Mammary epithelial cell (primary cell): Measurements from ENCODE around the gene PSPH.

Experiments used
- CTCF ChIP-seq, 2 donors: IDR thresholded peaks in 1 of 2; conservative IDR thresholded peaks in 1 of 2; 2 replicates each; pipeline ENCODE4 v1.5.1; 2011 to 2012; ENCODE audit warnings: inconsistent platforms in 2 of 2, low read length in 2 of 2, mild to moderate bottlenecking in 2 of 2, control low read depth in 1 of 2, low read depth in 1 of 2; ENCODE audit not compliant: insufficient read depth in 1 of 2; ENCODE audit errors: extremely low read depth in 1 of 2
- EZH2 ChIP-seq: IDR thresholded peaks from 2 replicates; pipeline ENCODE4 v1.6.1; 2012; ENCODE audit warnings: low read length, inconsistent platforms, borderline replicate concordance

GRCh38 chr7:56051339-56052191 is at the start of gene PSPH, which contains the start of gene CCT6A:
- TF ChIP-seq EZH2, result no peak
- no peak for TF ChIP-seq CTCF (conservative IDR thresholded peaks at IDR 0.05 in 1 of 2, IDR thresholded peaks at IDR 0.05 in 1 of 2; ENCODE audit: extremely low read depth in 1 of 2, insufficient read depth in 1 of 2, low read depth in 1 of 2, low read length in 2 of 2)
